Spleen (tissue), 7 donors: ENCODE measurements around the gene LRP1B.

Source experiments
- CTCF ChIP-seq, 11 experiments: fragments of 200-600 bp in 7 of 11; fragments of 450-650 bp in 4 of 11; sonication (generic) in 4 of 11; IDR thresholded peaks in 8 of 11; conservative IDR thresholded peaks in 3 of 11; 1 replicate in 7 of 11; 2 replicates in 4 of 11; pipeline versions ENCODE4 v1.4.0 to v1.8.0; 2016 to 2021; ENCODE audit warnings: antibody characterized with exemption in 11 of 11, inconsistent platforms in 4 of 11, mild to moderate bottlenecking in 1 of 11
- POLR2A ChIP-seq, 3 donors: fragments of 450-650 bp; IDR thresholded peaks; one replicate each; pipeline ENCODE4 v1.5.1; 2017; ENCODE audit warnings: antibody characterized with exemption in 3 of 3, mild to moderate bottlenecking in 1 of 3
- donor health status: DM: no; HTN: no; CAD: no; lungs with moderate emphysema.
- donor health status: DM: no; HTN: no; CAD: no.
- donor health status: DM: no; HTN: no; CAD: no.

GRCh38 chr2:141835103-141835502 lies 295.7 kb downstream of the LRP1B start:
- TF ChIP-seq CTCF (IDR thresholded peaks at IDR 0.05 in 8 of 11, conservative IDR thresholded peaks at IDR 0.05 in 3 of 11): no peak
- no peak for TF ChIP-seq POLR2A (IDR thresholded peaks at IDR 0.05)
